Nephron progenitor cell (in vitro differentiated cells): ENCODE data around the gene SLC29A4.

Experiments
- DNase-seq: peaks from one replicate; pipeline ENCODE4 v3.0.0; 2021
- H3K27ac Mint-ChIP-seq: 2 replicates; pipeline ENCODE4 v1.8.0; 2021; ENCODE audit warnings: mild to moderate bottlenecking, moderate library complexity, mixed read lengths
- H3K27me3 Mint-ChIP-seq: 2 replicates; pipeline ENCODE4 v1.8.0; 2021; ENCODE audit warnings: mild to moderate bottlenecking, low read depth, mixed read lengths; ENCODE audit not compliant: poor library complexity
- H3K36me3 Mint-ChIP-seq: 2 replicates; pipeline ENCODE4 v1.8.0; 2021; ENCODE audit warnings: low read depth, mixed read lengths
- H3K4me1 Mint-ChIP-seq: 2 replicates; pipeline ENCODE4 v1.8.0; 2021; ENCODE audit warnings: mixed read lengths
- H3K4me3 Mint-ChIP-seq: 2 replicates; pipeline ENCODE4 v1.8.0; 2021; ENCODE audit warnings: mild to moderate bottlenecking, moderate library complexity, mixed read lengths
- H3K9me3 Mint-ChIP-seq: 2 replicates; pipeline ENCODE4 v1.8.0; 2021; ENCODE audit warnings: mild to moderate bottlenecking, moderate library complexity, mixed read lengths
- CTCF ChIP-seq: fragments of 200-600 bp; sonication (generic); IDR thresholded peaks from 2 replicates; pipeline ENCODE4 v1.5.0; 2021; ENCODE audit warnings: antibody characterized with exemption

SLC29A4 gene

GRCh38 chr7:5343884-5344283 lies 61.1 kb downstream of the SLC29A4 start:
- no peak for TF ChIP-seq CTCF
- Mint-ChIP-seq H3K9me3 (peaks cover 66% of the 10 kb centered on the region), H3K4me1 (peaks cover 6% of the 10 kb centered on the region), H3K27me3 (no peaks in the 10 kb centered on the region), H3K27ac (no peak overlapping the region), H3K36me3 (peaks cover 78% of the 10 kb centered on the region), H3K4me3 (no peak overlapping the region)
- DNase-seq, result no peak

GRCh38 chr7:5344342-5344741 lies 61.6 kb downstream of the SLC29A4 start:
- no peaks in the 10 kb centered on the region for H3K27me3 Mint-ChIP-seq
- H3K36me3 Mint-ChIP-seq, result peaks cover 74% of the 10 kb centered on the region
- peaks cover 9% of the 10 kb centered on the region for H3K4me1 Mint-ChIP-seq
- H3K4me3 Mint-ChIP-seq, result no peak overlapping the region
- no peak overlapping the region for H3K27ac Mint-ChIP-seq
- H3K9me3 Mint-ChIP-seq, result peaks cover 62% of the 10 kb centered on the region
- TF ChIP-seq CTCF, result no peak
- no peak for DNase-seq

- Mint-ChIP-seq H3K4me1 (peaks cover 17% of the 10 kb centered on the region), H3K9me3 (peaks cover 54% of the 10 kb centered on the region), H3K27ac (no peak overlapping the region), H3K27me3 (no peaks in the 10 kb centered on the region), H3K4me3 (no peak overlapping the region), H3K36me3 (peaks cover 68% of the 10 kb centered on the region)
- TF ChIP-seq CTCF, result no peak
- DNase-seq, result no peak
Measured at GRCh38 chr7:5345171-5345570, 62.4 kb downstream of the SLC29A4 start.

GRCh38 chr7:5345671-5346070 lies 62.9 kb downstream of the SLC29A4 start:
- Mint-ChIP-seq H3K4me1 (peaks cover 22% of the 10 kb centered on the region), H3K36me3 (peaks cover 65% of the 10 kb centered on the region), H3K27ac (no peak overlapping the region)

GRCh38 chr7:5348134-5349004 lies 65.6 kb downstream of the SLC29A4 start:
- Mint-ChIP-seq H3K4me1 (peaks cover 47% of the 10 kb centered on the region), H3K36me3 (peaks cover 65% of the 10 kb centered on the region), H3K4me3 (no peak overlapping the region), H3K9me3 (peaks cover 31% of the 10 kb centered on the region), H3K27ac (peak overlapping the region; percentile 79), H3K27me3 (peaks cover 12% of the 10 kb centered on the region)
- DNase-seq, result no peak
- TF ChIP-seq CTCF, result no peak

More at GRCh38 chr7:5345671-5346070, 62.9 kb downstream of the SLC29A4 start:
- Mint-ChIP-seq H3K4me3 (no peak overlapping the region), H3K9me3 (peaks cover 49% of the 10 kb centered on the region), H3K27me3 (no peaks in the 10 kb centered on the region)
- no peak for TF ChIP-seq CTCF
- no peak for DNase-seq

GRCh38 chr7:5349005-5349380 lies 66.2 kb downstream of the SLC29A4 start:
- no peak for DNase-seq
- Mint-ChIP-seq H3K36me3 (peaks cover 65% of the 10 kb centered on the region), H3K4me1 (peaks cover 47% of the 10 kb centered on the region), H3K9me3 (peaks cover 29% of the 10 kb centered on the region), H3K4me3 (no peak overlapping the region), H3K27ac (no peak overlapping the region), H3K27me3 (peaks cover 12% of the 10 kb centered on the region)
- TF ChIP-seq CTCF, result no peak
